HG02571 (cell line): Measurements from ENCODE around the gene CFTR.

Experiments used
- ATAC-seq: cut with Tn5 transposase; IDR thresholded peaks from one replicate; pipeline ENCODE4 v1.9.1; 2021; ENCODE audit warnings: mild to moderate bottlenecking, moderate library complexity; ENCODE audit not compliant: unreplicated experiment

The CFTR gene

DNA sequence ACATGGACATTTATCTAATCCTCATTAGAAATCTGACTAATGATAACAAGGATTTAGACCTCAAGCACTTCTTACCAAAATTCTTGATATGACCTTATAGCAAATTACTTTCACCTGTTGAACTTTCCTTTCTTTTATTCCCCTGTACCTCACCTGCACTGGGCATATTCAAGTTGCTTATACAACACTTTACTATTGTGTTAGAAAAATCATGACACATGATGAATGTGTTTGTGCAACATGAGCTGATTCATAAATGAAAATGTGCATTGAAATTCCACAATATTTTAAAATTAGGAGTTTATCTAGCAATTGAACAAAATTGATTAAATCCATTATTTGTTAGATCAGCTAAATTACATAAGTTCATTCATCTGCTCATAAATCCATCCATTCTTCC lies 160.6 kb downstream of the CFTR start:
- ATAC-seq: no peak

DNA sequence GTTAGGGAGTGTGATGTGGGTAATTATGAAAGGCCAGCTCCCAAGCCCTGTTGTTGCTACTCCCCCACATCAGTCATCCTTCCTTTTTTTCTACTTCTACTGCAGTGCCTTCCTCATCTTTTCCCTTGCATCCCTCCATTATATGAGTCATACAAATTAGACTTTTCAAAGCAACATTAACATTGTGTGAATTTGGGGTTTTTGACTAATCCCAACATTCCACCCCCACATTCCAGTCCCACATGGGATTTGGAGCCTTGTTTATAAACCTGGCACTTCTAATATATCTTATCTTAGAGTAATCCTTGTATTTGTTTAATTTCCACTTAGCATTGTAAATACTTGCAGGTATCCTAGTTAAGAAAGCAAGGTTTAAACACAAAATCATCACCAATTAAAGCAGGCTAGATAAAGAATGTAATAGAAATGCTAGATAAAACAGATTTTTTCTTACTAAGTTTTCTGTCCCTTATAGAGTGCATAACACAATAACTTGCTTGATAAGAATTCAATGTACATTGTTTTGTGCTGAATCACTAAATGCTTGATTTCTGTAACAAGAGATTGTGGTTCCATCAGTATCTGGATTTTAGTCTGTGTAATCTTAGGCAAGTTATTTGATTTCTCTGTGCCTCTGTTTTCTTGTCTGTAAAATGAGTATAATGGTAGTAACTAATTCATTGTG lies 165.8 kb downstream of the CFTR start:
- no peak for ATAC-seq

GRCh38 chr7:117648203-117648866 lies 168.5 kb downstream of the CFTR start:
- ATAC-seq: no peak

DNA sequence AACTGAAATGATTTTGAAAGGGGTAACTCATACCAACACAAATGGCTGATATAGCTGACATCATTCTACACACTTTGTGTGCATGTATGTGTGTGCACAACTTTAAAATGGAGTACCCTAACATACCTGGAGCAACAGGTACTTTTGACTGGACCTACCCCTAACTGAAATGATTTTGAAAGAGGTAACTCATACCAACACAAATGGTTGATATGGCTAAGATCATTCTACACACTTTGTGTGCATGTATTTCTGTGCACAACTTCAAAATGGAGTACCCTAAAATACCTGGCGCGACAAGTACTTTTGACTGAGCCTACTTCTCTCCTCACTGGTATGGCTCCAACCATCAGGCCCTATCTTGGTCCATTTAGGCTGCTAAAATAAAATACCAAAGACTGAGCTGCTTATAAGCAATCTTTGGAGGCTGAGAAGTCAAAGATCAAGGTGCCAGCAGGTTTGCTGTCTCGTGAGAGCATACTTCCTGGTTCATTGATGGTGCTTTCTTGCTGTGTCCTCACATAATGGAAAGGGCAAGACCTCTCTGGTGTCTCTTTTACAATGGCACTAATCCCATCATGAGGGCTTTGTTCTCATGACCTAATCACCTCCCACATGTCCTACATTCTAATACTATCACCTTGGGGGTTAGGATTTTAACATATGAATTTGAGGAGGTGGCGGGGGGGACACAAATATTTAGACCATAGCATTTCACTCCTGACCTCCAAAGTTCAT lies 173.3 kb downstream of the CFTR start:
- no peak for ATAC-seq

DNA sequence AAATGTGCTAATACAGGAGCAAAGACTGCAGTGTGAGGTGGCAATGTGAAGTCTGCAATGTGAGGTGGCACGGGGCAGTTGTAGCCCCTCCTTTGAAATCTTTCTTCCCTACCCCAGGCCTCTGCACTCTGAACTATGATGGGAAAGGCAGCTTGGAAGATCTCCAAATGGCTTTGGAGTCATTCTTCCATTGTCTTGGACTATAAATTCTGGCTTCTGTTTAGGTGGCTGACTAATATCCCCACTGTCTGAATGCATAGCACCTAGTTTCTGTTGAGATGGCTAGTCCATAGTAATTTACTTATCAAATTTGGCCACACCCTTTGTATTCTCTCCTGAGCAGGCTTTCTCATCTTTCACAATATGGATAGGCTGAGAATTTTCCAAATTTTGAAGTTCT lies 175.0 kb downstream of the CFTR start:
- no peak for ATAC-seq

GRCh38 chr7:117656806-117657205 lies 177.0 kb downstream of the CFTR start:
- no peak for ATAC-seq

- no peak for ATAC-seq
These were observed 179.7 kb downstream of the CFTR start for GRCh38 chr7:117659531-117660011.

DNA sequence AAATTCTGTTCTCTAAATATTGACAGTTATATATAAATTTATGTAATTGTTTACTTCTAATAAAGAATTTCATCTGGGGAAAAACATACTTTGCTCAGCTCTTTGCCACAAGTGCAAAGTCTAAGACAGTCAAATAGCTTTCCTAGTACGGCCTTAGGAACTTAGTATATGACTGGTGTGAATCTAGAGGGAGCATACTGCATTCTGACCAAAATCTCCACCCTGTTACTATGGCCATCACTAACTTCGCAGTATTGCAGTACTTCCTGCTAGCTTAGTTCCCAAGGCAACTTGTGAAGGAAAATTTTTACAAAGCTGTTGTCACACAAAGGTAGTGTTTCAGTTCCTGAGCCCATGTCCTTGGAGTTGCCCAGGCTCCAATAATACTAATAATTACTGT lies 181.5 kb downstream of the CFTR start:
- ATAC-seq: no peak

- no peak for ATAC-seq
These were observed 184.2 kb downstream of the CFTR start for GRCh38 chr7:117664047-117664446.

- no peak for ATAC-seq
These were observed 185.5 kb downstream of the CFTR start for GRCh38 chr7:117665368-117665767.

DNA sequence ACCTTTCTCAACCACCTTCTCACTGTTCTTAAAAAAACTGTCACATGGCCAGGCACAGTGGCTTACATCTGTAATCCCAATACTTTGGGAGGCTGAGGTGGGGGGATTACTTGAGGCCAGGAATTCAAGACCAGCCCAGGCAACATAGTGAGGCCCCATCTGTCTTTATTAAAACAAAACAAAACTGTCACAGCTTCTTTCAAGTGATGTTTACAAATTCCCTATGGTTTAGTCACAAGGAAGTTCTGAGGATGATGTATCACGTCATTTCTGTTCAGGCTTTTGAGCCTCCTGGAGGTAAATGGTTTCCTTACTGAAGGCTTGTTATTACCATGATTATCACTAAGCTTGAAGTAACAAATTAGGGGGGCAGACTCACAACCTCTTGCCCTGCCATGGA lies 186.2 kb downstream of the CFTR start:
- no peak for ATAC-seq

- no peak for ATAC-seq
These were observed 186.9 kb downstream of the CFTR start for GRCh38 chr7:117666689-117667088.

DNA sequence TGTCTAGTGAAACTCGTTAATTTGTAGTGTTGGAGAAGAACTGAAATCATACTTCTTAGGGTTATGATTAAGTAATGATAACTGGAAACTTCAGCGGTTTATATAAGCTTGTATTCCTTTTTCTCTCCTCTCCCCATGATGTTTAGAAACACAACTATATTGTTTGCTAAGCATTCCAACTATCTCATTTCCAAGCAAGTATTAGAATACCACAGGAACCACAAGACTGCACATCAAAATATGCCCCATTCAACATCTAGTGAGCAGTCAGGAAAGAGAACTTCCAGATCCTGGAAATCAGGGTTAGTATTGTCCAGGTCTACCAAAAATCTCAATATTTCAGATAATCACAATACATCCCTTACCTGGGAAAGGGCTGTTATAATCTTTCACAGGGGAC lies 187.6 kb downstream of the CFTR start:
- ATAC-seq: no peak

GRCh38 chr7:117669818-117670217 lies 190.0 kb downstream of the CFTR start:
- no peak for ATAC-seq

GRCh38 chr7:117672453-117672852 lies 192.6 kb downstream of the CFTR start:
- no peak for ATAC-seq

GRCh38 chr7:117673367-117673766 lies 193.5 kb downstream of the CFTR start:
- no peak for ATAC-seq

DNA sequence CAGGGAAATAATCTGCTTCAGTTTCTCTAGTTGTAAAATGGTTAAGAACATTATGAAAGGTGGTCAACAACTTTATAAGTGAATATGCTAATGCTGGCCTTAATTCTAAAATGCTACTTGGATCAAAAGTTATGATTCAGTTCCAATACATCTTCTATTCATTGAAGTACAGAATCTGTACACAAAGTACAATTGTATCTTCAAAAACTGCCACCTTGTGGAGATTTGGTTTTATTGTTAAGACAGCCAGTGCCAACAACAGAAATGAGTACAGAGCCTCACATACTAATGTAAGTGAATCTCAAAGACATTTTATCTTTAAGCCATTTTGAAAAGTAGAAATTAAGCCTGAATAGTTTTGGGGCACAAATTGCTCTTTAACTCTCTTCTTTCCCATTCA lies 194.0 kb downstream of the CFTR start:
- no peak for ATAC-seq

- no peak for ATAC-seq
These were observed 194.8 kb downstream of the CFTR start for GRCh38 chr7:117674617-117675016.

DNA sequence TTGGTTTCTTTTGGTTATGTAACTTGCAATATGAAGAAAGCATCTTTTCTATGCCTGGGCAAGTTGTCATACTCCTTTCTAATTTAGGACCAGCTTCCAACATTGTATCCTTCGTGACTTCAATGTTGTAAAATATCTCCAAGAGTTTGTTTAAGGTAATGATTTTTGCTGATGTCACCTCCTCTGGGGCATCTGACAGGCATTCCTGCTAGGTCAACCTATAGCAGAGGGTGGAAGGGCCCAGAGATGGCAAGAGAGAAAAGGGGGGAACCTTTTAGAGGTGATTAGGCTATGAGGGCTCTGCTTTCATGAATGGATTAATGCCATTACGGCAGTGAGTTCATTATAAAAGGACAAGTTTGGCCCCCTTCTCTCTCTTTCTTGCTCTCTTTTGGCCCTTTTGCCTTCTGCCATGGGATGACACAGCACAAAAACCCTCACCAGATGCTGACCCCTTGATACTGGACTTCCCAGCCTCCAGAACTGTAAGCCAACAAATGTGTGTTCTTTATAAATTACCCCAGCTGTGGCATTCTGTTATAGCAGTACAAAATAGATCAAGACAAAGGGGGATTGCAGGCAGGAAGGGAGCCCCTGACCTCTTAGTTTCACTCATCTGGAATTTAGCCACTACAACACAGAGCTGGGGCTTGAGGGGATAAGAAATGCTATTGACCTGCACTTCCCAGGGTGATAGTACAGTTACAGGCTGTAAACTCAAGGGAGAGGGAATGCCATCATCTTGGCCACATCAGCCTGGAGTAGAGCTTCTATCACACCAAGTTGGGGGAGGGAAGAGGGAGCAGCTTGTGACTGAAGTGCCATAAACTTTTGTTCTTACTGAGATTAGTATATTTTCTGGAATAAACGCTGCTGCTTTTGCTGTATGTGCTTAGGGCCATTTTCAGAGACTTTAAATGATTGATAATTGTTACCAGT lies 195.9 kb downstream of the CFTR start:
- ATAC-seq: no peak

GRCh38 chr7:117679120-117679519 lies 199.3 kb downstream of the CFTR start:
- no peak for ATAC-seq
